ENCODE data around the gene BRICD5.

The BRICD5 gene

DNA sequence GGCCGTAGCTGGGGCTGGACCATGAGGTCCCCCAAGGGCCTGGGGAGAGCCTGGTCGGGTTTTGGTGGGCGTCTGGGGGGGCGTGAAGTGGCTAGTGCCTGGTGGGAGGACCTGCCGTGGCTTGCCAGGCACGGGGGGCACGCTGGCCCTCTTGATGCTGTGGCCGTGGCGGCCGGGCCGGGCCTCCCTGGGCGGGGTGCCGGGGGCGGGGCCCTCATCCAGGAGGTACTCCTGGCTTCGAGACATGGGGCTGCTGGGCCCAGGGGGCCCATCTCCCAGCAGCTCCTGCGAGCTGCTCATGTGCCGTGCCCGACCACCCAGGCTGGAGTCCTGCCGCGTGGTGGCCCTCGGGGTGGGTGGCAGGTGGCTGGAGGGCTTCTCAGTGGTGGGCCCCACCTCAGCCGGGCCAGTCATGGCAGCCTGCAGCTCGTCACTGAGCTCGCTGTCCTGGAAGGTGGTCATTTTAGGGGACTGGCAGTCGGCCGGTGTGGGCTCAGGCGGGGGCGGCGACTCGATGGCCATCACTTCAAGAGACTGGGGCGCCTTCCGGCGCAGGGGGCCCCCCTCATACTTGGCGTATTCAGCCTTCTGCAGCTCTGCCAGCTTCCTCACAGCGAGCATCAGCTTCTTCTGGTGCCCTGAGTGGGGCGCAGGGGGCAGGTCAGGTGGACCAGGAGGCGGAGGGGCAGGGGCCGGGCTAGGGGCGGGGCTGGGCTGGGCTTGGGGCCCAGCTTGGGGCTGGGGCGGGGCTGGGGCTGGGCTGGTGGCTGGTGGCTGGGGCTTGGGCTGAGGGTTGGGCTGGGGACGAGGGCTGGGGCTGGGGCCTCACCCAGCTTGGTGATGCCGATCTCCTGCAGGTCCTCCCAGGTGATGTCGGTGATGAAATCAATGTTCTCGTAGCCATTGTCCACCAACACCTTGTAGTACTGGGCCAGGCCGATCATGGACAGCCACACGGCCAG, 29.4 kb downstream of the BRICD5 start:
- DNase-seq (ENCODE audit: low spot score), result no peak

GRCh38 chr16:2180461-2180860, 30.2 kb downstream of the BRICD5 start:
- no peak for DNase-seq (ENCODE audit: low spot score)

DNA sequence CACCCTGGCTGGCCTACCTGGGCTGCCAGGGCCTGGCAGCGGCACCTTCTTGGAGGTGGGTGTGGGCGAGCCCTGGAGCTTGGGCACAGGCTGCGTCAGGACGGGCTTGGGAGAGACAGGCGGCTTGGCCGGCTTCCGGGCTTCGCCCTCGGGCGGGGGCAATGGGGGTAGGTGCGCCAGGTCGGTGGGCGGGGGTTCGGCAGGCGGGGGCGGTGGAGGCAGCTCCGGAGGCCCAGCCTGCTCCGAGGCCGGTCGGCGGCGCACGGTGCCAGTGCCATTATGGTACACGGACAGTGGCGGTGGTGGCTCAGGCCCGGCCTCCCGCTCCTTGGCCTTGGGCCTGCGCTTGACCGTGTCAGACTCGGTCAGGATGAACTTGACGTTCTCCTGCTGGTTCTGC, 31.1 kb downstream of the BRICD5 start:
- DNase-seq (ENCODE audit: low spot score), result no peak

- DNase-seq (ENCODE audit: low spot score), result no peak
Measured at GRCh38 chr16:2179107-2179501, 31.6 kb downstream of the BRICD5 start.

DNA sequence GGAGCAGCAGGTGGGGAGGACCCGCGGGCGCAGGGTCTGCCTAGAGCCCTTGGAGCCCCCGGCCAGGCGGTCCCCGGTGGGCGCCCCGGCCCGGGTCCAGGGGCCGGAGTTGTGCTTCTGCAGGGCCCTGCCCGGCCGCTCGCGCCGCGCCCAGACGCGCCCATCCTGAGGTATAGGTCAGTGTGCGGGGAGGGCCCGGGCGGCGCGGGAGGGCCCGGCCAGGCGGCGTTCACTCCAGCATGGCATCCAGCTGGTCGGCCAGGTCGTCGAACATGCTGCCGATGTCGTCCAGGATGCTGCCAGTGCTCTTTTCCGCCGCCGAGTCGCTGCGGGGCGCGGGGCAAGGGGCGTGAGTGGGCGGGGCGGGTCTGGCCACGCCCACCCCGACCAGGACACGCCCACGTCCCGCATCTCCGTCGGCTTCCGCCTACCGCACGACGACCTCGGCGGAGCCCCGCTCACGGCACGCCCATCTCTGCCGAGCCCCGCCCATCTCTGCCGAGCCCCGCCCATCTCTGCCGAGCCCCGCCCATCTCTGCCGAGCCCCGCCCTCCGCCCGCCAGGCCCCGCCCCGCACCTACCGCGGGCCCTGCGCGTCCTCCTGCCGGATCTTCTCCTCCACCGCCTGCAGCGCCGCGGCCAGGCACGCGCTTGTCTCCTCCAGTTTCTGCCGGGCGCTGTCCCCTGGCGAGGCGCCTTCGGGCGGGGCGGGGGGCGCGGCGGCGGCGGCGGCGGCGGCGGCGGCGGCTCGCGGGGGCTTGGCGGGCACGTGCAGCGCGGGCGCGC, 32.1 kb downstream of the BRICD5 start:
- no peak for DNase-seq (ENCODE audit: low spot score)

- DNase-seq (ENCODE audit: low spot score), result no peak
Measured at GRCh38 chr16:2177561-2177960, 33.1 kb downstream of the BRICD5 start.

- no peak for DNase-seq (ENCODE audit: low spot score)
Measured at GRCh38 chr16:2177101-2177500, 33.6 kb downstream of the BRICD5 start.

DNA sequence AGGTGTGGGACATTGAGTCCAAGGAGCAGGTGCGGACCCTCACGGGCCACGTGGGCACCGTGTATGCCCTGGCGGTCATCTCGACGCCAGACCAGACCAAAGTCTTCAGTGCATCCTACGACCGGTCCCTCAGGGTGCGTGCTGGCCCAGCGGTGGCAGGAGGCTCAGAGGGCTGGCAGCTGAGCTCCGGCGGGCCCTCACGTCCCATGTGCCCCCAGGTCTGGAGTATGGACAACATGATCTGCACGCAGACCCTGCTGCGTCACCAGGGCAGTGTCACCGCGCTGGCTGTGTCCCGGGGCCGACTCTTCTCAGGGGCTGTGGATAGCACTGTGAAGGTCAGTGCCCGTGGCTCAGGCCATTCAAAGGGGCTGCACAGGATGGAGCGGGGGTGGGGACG, 34.6 kb downstream of the BRICD5 start:
- DNase-seq (ENCODE audit: low spot score), result no peak

DNA sequence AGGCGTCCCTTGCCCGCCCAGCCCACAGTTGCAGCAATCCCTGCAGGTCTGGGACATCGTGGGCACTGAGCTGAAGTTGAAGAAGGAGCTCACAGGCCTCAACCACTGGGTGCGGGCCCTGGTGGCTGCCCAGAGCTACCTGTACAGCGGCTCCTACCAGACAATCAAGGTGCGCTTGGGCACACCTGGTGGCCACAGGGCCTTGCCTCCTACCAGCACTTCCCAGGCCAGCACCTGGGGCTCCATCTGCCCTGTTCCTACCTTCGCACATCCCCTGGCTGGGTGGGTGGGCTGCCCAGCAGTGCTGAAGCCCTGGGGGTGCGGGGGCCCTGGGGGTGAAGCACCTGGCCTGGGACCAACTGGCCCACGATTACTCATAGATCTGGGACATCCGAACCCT, 35.2 kb downstream of the BRICD5 start:
- DNase-seq (ENCODE audit: low spot score), result no peak

GRCh38 chr16:2174396-2175131, 36.1 kb downstream of the BRICD5 start:
- DNase-seq (ENCODE audit: low spot score), result no peak

DNA sequence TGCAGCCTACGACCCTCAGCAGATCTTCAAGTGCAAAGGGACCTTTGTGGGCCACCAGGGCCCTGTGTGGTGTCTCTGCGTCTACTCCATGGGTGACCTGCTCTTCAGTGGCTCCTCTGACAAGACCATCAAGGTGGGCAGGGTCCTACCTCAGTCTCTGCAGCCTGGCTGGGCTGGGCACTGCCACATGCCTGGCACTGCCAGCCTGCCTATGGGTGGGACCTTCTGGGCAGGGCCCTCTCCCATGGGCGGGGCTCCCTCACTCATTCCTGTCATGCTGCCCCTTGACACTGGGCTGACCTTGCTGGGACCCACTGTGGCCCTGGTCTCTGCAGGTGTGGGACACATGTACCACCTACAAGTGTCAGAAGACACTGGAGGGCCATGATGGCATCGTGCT, 36.7 kb downstream of the BRICD5 start:
- DNase-seq (ENCODE audit: low spot score), result no peak

DNA sequence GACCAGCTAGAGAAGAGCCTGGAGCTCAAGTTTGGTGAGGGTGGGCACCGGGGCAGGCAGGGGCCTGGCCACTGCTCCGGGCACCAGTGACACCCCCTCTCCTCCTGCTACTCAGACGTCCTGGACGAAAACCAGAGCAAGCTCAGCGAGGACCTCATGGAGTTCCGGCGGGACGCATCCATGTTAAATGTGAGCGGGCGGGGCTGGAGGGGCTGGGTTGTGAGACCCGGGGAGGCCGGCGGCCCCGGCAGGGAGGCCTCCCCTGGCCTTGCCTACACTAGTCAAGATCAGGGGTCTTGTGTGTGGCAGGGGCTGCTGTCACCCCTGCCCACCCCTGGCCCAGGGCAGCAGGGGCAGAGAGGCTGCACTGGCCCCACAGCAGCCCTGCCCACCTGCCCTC, 37.3 kb downstream of the BRICD5 start:
- DNase-seq (ENCODE audit: low spot score), result no peak

GRCh38 chr16:2172688-2173335, 37.9 kb downstream of the BRICD5 start:
- DNase-seq (ENCODE audit: low spot score), result no peak

DNA sequence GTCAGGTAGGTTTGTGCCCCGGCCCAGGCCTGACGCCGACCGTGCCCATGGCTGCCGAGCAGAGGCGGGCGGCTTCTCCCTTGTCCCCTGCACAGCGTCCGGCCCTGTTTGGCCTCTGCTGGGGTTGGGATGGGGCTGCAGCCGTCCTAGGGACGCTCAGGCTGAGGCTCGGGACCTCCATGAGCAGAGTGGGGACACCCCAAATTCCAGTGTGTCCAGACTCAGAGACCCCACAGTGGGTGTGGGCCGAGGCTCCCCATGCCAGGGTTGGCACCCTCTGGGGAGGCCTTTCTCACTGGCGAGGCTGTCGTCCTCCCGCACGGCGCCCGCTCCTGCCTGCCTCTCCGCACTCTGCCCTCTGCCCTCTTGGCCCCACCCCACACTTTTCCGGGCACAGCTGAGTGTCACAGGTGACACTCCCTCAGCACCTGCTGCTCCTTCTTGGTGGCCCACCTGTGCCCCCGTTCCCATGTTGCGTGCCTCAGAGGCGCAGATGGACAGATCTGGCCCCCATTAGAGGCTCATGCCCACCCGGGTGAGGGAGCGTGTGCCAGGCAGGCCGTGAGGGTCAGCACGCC, 39.0 kb downstream of the BRICD5 start:
- no peak for DNase-seq (ENCODE audit: low spot score)

- DNase-seq (ENCODE audit: low spot score), result no peak
Measured at GRCh38 chr16:2170587-2171435, 39.9 kb downstream of the BRICD5 start.

DNA sequence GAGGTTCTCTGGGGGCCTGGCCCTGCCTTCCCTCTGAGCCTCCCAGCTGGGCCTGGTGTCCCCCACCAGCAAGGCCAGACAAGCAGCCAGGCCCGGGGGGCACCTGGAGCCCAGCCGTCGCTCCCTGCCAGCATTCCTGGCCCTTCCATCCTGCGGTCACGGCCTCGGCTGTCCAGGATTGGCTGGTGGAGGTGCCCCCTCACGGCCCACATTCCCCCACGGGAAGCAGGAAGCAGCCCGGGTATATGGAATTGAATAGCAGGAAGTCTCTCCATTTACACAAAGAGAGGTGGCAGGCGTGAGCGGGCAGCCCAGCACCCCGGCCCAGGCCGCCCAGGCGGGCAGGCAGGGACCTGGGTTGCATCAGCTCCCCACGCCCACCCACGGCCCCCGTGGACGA, 40.6 kb downstream of the BRICD5 start:
- DNase-seq (ENCODE audit: low spot score), result no peak

DNA sequence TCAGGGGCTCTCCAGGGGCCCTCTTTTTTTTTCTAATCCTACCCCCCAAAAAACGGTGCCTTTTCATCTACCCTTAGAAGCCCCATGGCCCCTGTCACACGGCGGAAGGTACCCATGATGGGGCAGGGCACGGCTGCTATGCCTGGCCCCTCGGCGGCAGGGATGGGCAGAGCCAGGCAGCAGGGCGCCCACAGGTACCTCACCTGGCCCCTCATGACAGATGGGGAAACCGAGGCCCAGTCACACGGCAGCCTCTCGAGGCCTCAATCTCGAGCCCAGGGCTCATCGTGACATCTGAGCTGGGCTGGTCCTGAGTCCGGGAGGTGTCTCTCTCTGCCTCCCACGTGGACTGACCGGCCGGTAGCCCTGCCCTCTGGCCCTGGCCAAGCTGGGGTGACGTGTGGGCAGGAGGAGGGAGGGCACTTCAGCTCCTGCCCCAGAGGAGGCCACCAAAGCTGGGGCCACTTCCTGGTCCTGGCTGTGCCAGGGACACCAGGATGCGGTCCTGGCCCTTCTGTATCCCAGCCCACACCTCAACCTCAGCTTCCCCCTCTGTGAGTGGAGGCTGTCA, 43.5 kb downstream of the BRICD5 start:
- DNase-seq (ENCODE audit: low spot score), result no peak

DNA sequence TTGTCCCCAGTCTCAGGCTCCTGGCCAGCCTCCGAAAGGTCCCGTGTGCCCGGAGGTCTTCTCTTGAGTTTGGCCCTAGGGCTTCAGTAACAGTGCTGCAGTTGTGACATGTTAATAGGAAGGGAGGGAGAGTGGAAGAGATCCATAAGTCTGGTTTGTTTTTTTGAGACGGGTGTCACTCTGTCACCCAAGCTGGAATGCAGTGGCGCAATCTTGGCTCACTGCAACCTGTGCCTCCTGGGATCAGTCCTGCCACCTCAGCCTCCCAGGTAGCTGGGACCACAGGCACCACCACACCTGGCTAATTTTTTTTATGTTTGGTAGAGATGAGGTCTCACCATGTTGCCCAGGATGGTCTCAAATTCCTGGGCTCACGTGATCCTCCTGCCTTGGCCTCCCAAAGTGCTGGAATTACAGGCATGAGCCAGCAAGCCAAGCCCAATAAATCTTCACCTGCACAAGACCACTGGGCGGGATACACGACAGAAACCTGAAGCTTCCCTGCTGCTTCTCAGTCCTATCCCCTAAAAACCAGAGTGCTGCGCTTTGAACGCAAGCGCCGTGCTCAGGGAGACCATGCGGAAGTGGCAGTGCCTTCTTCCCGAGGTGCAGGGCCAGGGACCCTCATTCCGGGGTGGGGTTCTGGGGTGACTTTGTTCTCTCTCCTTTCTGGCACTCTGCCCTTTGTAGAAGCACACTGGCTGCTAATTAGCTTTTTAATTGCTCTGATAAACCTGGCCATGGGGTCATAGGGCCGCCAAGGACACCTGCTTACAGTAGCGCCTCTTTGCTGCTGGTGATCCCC, 44.2 kb downstream of the BRICD5 start:
- DNase-seq (ENCODE audit: low spot score), result no peak

- no peak for DNase-seq (ENCODE audit: low spot score)
Measured at GRCh38 chr16:2165861-2166260, 44.8 kb downstream of the BRICD5 start.

Data from RKO (cell line).